ENCODE data around the gene RAI1.

RAI1 gene

DNA sequence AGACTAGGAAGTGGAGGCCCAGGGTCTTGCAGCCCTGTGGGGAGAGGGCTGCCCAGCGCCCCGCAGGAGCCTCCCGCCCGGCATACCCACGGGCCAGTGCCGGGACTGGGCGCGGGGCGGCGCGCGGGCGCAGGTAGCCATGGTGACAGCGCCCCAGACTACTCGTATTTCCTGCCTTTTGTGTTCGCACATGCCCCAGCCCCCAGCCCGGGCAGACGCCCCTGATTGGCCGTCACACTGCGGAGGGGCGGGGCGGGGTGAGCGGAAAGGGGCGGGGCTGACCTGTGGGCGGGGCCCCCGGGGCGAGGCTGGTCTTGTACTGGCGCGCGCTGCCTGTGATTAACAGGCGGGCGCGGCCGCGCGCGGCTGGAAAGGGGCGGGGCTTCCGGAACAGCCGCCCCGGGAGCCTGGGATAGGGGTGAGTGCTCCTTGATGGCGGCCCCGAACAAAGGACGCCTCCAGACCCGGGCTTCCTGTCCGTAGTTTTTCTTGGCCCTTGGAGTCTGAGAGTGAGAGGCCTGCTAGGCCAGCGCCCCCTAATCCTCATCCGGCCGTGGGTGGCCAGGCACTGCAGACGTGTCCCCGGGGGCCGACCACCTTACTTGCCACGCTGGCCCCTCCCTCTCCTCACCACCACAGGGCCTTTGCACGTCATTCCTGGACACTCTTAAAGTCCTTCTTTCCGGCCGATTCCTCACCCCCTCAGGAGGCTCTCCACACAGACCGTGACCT, 71.0 kb downstream of the RAI1 start:
- H3K36me3 ChIP-seq (replicated peaks), result no peaks in the 10 kb centered on the region
- H3K27ac ChIP-seq, result peak overlapping the region; percentile 67
- H3K4me3 ChIP-seq (ENCODE audit: low read depth, low read length), result peak overlapping the region; percentile 57
- in situ Hi-C loops (cut with HindIII; ENCODE audit: low pct_ligation_motif_present, low sequenced_read_pairs), result no loop called here
- peak; percentile 95 for DNase-seq
- TF ChIP-seq, protein P1, sequence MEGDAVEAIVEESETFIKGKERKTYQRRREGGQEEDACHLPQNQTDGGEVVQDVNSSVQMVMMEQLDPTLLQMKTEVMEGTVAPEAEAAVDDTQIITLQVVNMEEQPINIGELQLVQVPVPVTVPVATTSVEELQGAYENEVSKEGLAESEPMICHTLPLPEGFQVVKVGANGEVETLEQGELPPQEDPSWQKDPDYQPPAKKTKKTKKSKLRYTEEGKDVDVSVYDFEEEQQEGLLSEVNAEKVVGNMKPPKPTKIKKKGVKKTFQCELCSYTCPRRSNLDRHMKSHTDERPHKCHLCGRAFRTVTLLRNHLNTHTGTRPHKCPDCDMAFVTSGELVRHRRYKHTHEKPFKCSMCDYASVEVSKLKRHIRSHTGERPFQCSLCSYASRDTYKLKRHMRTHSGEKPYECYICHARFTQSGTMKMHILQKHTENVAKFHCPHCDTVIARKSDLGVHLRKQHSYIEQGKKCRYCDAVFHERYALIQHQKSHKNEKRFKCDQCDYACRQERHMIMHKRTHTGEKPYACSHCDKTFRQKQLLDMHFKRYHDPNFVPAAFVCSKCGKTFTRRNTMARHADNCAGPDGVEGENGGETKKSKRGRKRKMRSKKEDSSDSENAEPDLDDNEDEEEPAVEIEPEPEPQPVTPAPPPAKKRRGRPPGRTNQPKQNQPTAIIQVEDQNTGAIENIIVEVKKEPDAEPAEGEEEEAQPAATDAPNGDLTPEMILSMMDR (IDR thresholded peaks at IDR 0.05; ENCODE audit: low read depth, low read length, missing control alignments), result peak; percentile 34
- H3K27me3 ChIP-seq (replicated peaks), result no peaks in the 10 kb centered on the region

GRCh38 chr17:17752821-17753321, 71.6 kb downstream of the RAI1 start:
- Histone ChIP-seq H3K27me3 (replicated peaks) (no peaks in the 10 kb centered on the region), H3K36me3 (replicated peaks) (no peaks in the 10 kb centered on the region), H3K27ac (peak overlapping the region; percentile 64), H3K4me3 (ENCODE audit: low read depth, low read length) (peak overlapping the region; percentile 57)
- no peak for DNase-seq
- TF ChIP-seq, protein P1 (IDR thresholded peaks at IDR 0.05; ENCODE audit: low read depth, low read length, missing control alignments), result no peak
- in situ Hi-C loops (cut with HindIII; ENCODE audit: low pct_ligation_motif_present, low sequenced_read_pairs), result no loop called here

GRCh38 chr17:17754719-17755686, 73.7 kb downstream of the RAI1 start:
- H3K27ac ChIP-seq, result no peak overlapping the region
- H3K36me3 ChIP-seq (replicated peaks), result no peaks in the 10 kb centered on the region
- no peaks in the 10 kb centered on the region for H3K27me3 ChIP-seq (replicated peaks)
- no peak overlapping the region for H3K4me3 ChIP-seq (ENCODE audit: low read depth, low read length)
- TF ChIP-seq, protein P1 (IDR thresholded peaks at IDR 0.05; ENCODE audit: low read depth, low read length, missing control alignments), result no peak
- DNase-seq, result no peak
- in situ Hi-C loops (cut with HindIII; ENCODE audit: low pct_ligation_motif_present, low sequenced_read_pairs), result no loop called here

- no peaks in the 10 kb centered on the region for H3K27me3 ChIP-seq (replicated peaks)
- H3K4me3 ChIP-seq (ENCODE audit: low read depth, low read length), result no peak overlapping the region
- no peaks in the 10 kb centered on the region for H3K36me3 ChIP-seq (replicated peaks)
- no peak overlapping the region for H3K27ac ChIP-seq
- DNase-seq, result no peak
- TF ChIP-seq, protein P1 (IDR thresholded peaks at IDR 0.05; ENCODE audit: low read depth, low read length, missing control alignments), result no peak
- in situ Hi-C loops (cut with HindIII; ENCODE audit: low pct_ligation_motif_present, low sequenced_read_pairs), result no loop called here
These were observed 74.5 kb downstream of the RAI1 start for GRCh38 chr17:17755715-17756114.

GRCh38 chr17:17757391-17757791, 76.1 kb downstream of the RAI1 start:
- DNase-seq, result no peak
- H3K27ac ChIP-seq, result no peak overlapping the region
- H3K36me3 ChIP-seq (replicated peaks), result no peaks in the 10 kb centered on the region
- no peak overlapping the region for H3K4me3 ChIP-seq (ENCODE audit: low read depth, low read length)
- in situ Hi-C loops (cut with HindIII; ENCODE audit: low pct_ligation_motif_present, low sequenced_read_pairs), result no loop called here
- TF ChIP-seq, protein P1 (IDR thresholded peaks at IDR 0.05; ENCODE audit: low read depth, low read length, missing control alignments), result no peak
- H3K27me3 ChIP-seq (replicated peaks), result no peaks in the 10 kb centered on the region
